GM23338 (cell line): Measurements from ENCODE around the gene ADAMTS13. TPM values are rescaled to one million over a fixed set of nuclear protein-coding genes. Genes with fewer than 3 reads are reported as not detected.

Experiments used
- ATAC-seq: fragments of 200-7000 bp; cut with Tn5 transposase; 3 replicates; pipeline ENCODE4 v1.9.1; 2020
- DNase-seq: peaks from one replicate; pipeline ENCODE4 v3.0.0-alpha.2; 2015; ENCODE audit warnings: low spot score
- H2AFZ ChIP-seq: fragments of 200-600 bp; sonication (generic); 2 replicates; pipeline ENCODE4 v1.8.0; 2016; ENCODE audit warnings: antibody characterized with exemption, mild to moderate bottlenecking, moderate library complexity
- H3F3A ChIP-seq: fragments of 200-600 bp; sonication (generic); replicated peaks from 2 replicates; pipeline ENCODE4 v1.8.0; 2017; ENCODE audit warnings: antibody characterized with exemption, mixed run types, low read depth
- H3K27ac ChIP-seq: fragments of 200-600 bp; sonication (generic); 2 replicates; pipeline ENCODE4 v1.6.1; 2016; ENCODE audit warnings: low read depth
- H3K27me3 ChIP-seq: fragments of 200-600 bp; sonication (generic); 2 replicates; pipeline ENCODE4 v1.8.0; 2016; ENCODE audit warnings: mild to moderate bottlenecking, mixed run types, moderate library complexity; ENCODE audit not compliant: insufficient read depth
- H3K36me3 ChIP-seq: fragments of 200-600 bp; sonication (generic); 2 replicates; pipeline ENCODE4 v1.8.0; 2016; ENCODE audit warnings: mild to moderate bottlenecking; ENCODE audit not compliant: insufficient read depth
- H3K4me1 ChIP-seq: fragments of 200-600 bp; sonication (generic); 2 replicates; pipeline ENCODE4 v1.8.0; 2016; ENCODE audit warnings: mild to moderate bottlenecking, moderate library complexity; ENCODE audit not compliant: insufficient read depth
- H3K4me2 ChIP-seq: fragments of 200-600 bp; sonication (generic); 2 replicates; pipeline ENCODE4 v1.7.1; 2017; ENCODE audit warnings: mixed run types
- H3K4me3 ChIP-seq: fragments of 200-600 bp; sonication (generic); 2 replicates; pipeline ENCODE4 v1.6.1; 2016; ENCODE audit warnings: mixed run types
- H3K79me2 ChIP-seq: fragments of 200-600 bp; sonication (generic); replicated peaks from 2 replicates; pipeline ENCODE4 v1.8.0; 2017; ENCODE audit warnings: mild to moderate bottlenecking; ENCODE audit not compliant: insufficient read depth
- H3K9me2 ChIP-seq: fragments of 200-600 bp; sonication (generic); 2 replicates; pipeline ENCODE4 v1.8.0; 2017; ENCODE audit not compliant: insufficient read depth
- H4K20me1 ChIP-seq: fragments of 200-600 bp; sonication (generic); replicated peaks from 2 replicates; pipeline ENCODE4 v1.8.0; 2017; ENCODE audit warnings: mild to moderate bottlenecking; ENCODE audit not compliant: insufficient read depth
- H3K27ac Mint-ChIP-seq: 2 replicates; pipeline ENCODE4 v1.8.0; 2020; ENCODE audit warnings: inconsistent platforms, mild to moderate bottlenecking, moderate library complexity, mixed read lengths
- H3K27me3 Mint-ChIP-seq: 3 replicates; pipeline ENCODE4 v1.8.0; 2022; ENCODE audit warnings: low read depth, mild to moderate bottlenecking, moderate library complexity, mixed read lengths, inconsistent platforms; ENCODE audit not compliant: insufficient read depth, poor library complexity
- H3K36me3 Mint-ChIP-seq: 3 replicates; pipeline ENCODE4 v1.8.0; 2021; ENCODE audit warnings: low read depth, mild to moderate bottlenecking, inconsistent platforms, moderate library complexity, mixed read lengths
- H3K4me1 Mint-ChIP-seq: 3 replicates; pipeline ENCODE4 v1.8.0; 2020; ENCODE audit warnings: mild to moderate bottlenecking, inconsistent platforms, mixed read lengths
- H3K4me3 Mint-ChIP-seq: 3 replicates; pipeline ENCODE4 v1.8.0; 2021; ENCODE audit warnings: moderate library complexity, mild to moderate bottlenecking, inconsistent platforms, mixed read lengths
- H3K9me3 Mint-ChIP-seq: 3 replicates; pipeline ENCODE4 v1.8.0; 2020; ENCODE audit warnings: moderate library complexity, mild to moderate bottlenecking, inconsistent platforms, mixed read lengths
- JUNB ChIP-seq: IDR thresholded peaks from one replicate; pipeline ENCODE4 v1.6.1; 2016; ENCODE audit warnings: antibody characterized with exemption; ENCODE audit not compliant: unreplicated experiment
- POLR2AphosphoS5 ChIP-seq: IDR thresholded peaks from 2 replicates; pipeline ENCODE4 v1.6.1; 2016; ENCODE audit warnings: antibody characterized with exemption, low read depth
- ZNF114 ChIP-seq: fragments of 250-450 bp; sonication (Bioruptor Pico); IDR thresholded peaks from 2 replicates; pipeline ENCODE4 v1.5.0; 2020; ENCODE audit warnings: mild to moderate bottlenecking, moderate library complexity
- ZNF331 ChIP-seq: fragments of 250-450 bp; sonication (Bioruptor Pico); IDR thresholded peaks from 2 replicates; pipeline ENCODE4 v1.5.0; 2020; ENCODE audit warnings: low read depth, mild to moderate bottlenecking, moderate library complexity
- polyA plus RNA-seq: library from polyadenylated mRNA; unstranded; fragments of >200 nt; fragmentation: Nextera tagmentation; extraction: Ambion mirVana; gene quantifications from 2 replicates; pipeline ENCODE4 v1.2.1, GENCODE V29; 2016
- total RNA-seq: library from RNA; depleted of rRNA; stranded (reverse); fragments of >200 nt; shearing (Covaris generic); gene quantifications from 2 replicates; pipeline ENCODE4 v1.2.3, GENCODE V29; 2014
- TF ChIP-seq, protein P1 (sequence below), 2 experiments: fragments of 200-600 bp in 1 of 2; sonication (generic) in 1 of 2; conservative IDR thresholded peaks; 2 replicates each; pipeline versions ENCODE4 v1.5.1 to v1.6.1; 2016 to 2017; ENCODE audit warnings: antibody characterized with exemption in 2 of 2, low read depth in 2 of 2, mild to moderate bottlenecking in 2 of 2, moderate library complexity in 1 of 2
- TF ChIP-seq, protein P2 (sequence below): fragments of 250-450 bp; sonication (Bioruptor Pico); IDR thresholded peaks from 2 replicates; pipeline ENCODE4 v1.5.0; 2020; ENCODE audit warnings: mild to moderate bottlenecking, moderate library complexity
- TF ChIP-seq, protein P3 (sequence below): IDR thresholded peaks from one replicate; pipeline ENCODE4 v1.6.1; 2018; ENCODE audit warnings: antibody characterized with exemption; ENCODE audit not compliant: unreplicated experiment
- TF ChIP-seq, protein P4 (sequence below): IDR thresholded peaks from 2 replicates; pipeline ENCODE4 v1.6.1; 2016; ENCODE audit warnings: antibody characterized with exemption

Gene ADAMTS13
- total and polyA plus RNA-seq, 2 experiments from 2014 or later = 6.0 TPM

DNA sequence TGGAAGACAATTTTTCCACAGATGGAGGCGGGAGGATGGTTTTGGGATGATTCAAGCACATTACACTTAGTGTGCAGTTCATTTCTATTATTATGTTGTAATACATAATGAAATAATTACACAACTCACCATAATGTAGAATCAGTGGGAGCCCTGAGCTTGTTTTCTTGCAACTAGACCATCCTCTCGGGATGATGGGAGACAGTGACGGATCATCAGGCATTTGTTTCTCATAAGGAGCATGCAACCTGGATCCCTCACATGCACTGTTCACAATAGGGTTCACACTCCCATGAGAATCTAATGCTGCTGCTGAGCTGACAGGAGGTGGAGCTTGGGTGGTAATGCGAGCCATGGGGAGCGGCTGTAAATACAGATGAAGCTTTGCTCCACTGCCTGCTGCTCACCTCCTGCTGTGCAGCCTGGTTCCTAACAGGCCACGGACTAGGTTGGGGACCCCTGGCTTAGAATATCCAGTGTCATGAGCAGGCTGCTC lies 44.4 kb upstream of the ADAMTS13 start (continued):
- TF ChIP-seq, protein P1, sequence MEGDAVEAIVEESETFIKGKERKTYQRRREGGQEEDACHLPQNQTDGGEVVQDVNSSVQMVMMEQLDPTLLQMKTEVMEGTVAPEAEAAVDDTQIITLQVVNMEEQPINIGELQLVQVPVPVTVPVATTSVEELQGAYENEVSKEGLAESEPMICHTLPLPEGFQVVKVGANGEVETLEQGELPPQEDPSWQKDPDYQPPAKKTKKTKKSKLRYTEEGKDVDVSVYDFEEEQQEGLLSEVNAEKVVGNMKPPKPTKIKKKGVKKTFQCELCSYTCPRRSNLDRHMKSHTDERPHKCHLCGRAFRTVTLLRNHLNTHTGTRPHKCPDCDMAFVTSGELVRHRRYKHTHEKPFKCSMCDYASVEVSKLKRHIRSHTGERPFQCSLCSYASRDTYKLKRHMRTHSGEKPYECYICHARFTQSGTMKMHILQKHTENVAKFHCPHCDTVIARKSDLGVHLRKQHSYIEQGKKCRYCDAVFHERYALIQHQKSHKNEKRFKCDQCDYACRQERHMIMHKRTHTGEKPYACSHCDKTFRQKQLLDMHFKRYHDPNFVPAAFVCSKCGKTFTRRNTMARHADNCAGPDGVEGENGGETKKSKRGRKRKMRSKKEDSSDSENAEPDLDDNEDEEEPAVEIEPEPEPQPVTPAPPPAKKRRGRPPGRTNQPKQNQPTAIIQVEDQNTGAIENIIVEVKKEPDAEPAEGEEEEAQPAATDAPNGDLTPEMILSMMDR (conservative IDR thresholded peaks at IDR 0.05; ENCODE audit: low read depth in 2 of 2) = no peak

DNA sequence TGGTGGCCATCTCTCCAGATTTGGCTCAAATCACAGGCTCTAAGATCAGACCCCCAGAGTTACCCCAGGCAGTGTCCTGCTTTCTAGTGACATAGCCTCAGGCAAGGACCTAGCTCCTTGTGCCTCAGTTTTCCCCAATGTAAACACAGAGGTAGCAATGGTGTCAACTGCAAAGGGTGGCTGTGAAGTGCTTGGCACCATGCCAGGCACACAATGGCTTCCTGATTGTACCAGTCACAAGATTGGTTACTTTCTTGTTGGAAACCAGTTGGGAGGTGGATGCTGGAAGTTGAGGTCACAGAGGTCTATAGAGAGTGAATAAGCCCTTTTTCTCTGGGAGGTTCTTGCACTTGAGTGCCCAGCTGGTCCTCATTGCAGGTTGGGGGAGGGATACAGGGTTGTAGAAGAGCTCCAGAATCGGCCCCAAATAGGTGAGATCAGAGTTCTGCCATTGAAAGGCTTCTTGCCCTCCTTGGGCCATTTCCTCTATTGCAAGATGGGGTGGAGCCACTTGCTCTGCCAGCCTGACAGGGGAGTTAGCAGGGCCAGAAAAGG lies 43.7 kb upstream of the ADAMTS13 start:
- Histone ChIP-seq H3K9me2 (peaks cover 11% of the 10 kb centered on the region; the same call in 1 of the 2 replicates), H3K27ac (no peak overlapping the region), H3K27me3 (peaks cover 13% of the 10 kb centered on the region), H4K20me1 (peaks cover 16% of the 10 kb centered on the region), H3K79me2 (peaks cover 21% of the 10 kb centered on the region), H2AFZ (no peak overlapping the region), H3K4me2 (no peak overlapping the region), H3K4me1 (peaks cover 10% of the 10 kb centered on the region; the same call in 1 of the 2 replicates), H3F3A (no peaks in the 10 kb centered on the region), H3K4me3 (no peak overlapping the region), H3K36me3 (no peaks in the 10 kb centered on the region)
- Mint-ChIP-seq H3K9me3 (peaks cover 14% of the 10 kb centered on the region; the same call in 2 of the 3 replicates), H3K36me3 (peaks cover 7% of the 10 kb centered on the region; the same call in 1 of the 3 replicates), H3K27me3 (peaks cover 29% of the 10 kb centered on the region), H3K4me1 (peaks cover 7% of the 10 kb centered on the region; the same call in 2 of the 3 replicates), H3K27ac (no peak overlapping the region), H3K4me3 (no peak overlapping the region)
- no peak for TF ChIP-seq ZNF114 (CRISPR knock-in tag)
- no peak for TF ChIP-seq POLR2AphosphoS5
- TF ChIP-seq, protein P2, sequence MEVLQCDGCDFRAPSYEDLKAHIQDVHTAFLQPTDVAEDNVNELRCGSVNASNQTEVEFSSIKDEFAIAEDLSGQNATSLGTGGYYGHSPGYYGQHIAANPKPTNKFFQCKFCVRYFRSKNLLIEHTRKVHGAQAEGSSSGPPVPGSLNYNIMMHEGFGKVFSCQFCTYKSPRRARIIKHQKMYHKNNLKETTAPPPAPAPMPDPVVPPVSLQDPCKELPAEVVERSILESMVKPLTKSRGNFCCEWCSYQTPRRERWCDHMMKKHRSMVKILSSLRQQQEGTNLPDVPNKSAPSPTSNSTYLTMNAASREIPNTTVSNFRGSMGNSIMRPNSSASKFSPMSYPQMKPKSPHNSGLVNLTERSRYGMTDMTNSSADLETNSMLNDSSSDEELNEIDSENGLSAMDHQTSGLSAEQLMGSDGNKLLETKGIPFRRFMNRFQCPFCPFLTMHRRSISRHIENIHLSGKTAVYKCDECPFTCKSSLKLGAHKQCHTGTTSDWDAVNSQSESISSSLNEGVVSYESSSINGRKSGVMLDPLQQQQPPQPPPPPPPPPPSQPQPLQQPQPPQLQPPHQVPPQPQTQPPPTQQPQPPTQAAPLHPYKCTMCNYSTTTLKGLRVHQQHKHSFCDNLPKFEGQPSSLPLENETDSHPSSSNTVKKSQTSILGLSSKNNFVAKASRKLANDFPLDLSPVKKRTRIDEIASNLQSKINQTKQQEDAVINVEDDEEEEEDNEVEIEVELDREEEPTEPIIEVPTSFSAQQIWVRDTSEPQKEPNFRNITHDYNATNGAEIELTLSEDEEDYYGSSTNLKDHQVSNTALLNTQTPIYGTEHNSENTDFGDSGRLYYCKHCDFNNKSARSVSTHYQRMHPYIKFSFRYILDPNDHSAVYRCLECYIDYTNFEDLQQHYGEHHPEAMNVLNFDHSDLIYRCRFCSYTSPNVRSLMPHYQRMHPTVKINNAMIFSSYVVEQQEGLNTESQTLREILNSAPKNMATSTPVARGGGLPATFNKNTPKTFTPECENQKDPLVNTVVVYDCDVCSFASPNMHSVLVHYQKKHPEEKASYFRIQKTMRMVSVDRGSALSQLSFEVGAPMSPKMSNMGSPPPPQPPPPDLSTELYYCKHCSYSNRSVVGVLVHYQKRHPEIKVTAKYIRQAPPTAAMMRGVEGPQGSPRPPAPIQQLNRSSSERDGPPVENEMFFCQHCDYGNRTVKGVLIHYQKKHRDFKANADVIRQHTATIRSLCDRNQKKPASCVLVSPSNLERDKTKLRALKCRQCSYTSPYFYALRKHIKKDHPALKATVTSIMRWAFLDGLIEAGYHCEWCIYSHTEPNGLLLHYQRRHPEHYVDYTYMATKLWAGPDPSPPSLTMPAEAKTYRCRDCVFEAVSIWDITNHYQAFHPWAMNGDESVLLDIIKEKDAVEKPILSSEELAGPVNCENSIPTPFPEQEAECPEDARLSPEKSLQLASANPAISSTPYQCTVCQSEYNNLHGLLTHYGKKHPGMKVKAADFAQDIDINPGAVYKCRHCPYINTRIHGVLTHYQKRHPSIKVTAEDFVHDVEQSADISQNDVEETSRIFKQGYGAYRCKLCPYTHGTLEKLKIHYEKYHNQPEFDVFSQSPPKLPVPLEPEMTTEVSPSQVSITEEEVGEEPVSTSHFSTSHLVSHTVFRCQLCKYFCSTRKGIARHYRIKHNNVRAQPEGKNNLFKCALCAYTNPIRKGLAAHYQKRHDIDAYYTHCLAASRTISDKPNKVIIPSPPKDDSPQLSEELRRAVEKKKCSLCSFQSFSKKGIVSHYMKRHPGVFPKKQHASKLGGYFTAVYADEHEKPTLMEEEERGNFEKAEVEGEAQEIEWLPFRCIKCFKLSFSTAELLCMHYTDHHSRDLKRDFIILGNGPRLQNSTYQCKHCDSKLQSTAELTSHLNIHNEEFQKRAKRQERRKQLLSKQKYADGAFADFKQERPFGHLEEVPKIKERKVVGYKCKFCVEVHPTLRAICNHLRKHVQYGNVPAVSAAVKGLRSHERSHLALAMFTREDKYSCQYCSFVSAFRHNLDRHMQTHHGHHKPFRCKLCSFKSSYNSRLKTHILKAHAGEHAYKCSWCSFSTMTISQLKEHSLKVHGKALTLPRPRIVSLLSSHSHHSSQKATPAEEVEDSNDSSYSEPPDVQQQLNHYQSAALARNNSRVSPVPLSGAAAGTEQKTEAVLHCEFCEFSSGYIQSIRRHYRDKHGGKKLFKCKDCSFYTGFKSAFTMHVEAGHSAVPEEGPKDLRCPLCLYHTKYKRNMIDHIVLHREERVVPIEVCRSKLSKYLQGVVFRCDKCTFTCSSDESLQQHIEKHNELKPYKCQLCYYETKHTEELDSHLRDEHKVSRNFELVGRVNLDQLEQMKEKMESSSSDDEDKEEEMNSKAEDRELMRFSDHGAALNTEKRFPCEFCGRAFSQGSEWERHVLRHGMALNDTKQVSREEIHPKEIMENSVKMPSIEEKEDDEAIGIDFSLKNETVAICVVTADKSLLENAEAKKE = no peak
- no peak for TF ChIP-seq ZNF331
- TF ChIP-seq, protein P3, sequence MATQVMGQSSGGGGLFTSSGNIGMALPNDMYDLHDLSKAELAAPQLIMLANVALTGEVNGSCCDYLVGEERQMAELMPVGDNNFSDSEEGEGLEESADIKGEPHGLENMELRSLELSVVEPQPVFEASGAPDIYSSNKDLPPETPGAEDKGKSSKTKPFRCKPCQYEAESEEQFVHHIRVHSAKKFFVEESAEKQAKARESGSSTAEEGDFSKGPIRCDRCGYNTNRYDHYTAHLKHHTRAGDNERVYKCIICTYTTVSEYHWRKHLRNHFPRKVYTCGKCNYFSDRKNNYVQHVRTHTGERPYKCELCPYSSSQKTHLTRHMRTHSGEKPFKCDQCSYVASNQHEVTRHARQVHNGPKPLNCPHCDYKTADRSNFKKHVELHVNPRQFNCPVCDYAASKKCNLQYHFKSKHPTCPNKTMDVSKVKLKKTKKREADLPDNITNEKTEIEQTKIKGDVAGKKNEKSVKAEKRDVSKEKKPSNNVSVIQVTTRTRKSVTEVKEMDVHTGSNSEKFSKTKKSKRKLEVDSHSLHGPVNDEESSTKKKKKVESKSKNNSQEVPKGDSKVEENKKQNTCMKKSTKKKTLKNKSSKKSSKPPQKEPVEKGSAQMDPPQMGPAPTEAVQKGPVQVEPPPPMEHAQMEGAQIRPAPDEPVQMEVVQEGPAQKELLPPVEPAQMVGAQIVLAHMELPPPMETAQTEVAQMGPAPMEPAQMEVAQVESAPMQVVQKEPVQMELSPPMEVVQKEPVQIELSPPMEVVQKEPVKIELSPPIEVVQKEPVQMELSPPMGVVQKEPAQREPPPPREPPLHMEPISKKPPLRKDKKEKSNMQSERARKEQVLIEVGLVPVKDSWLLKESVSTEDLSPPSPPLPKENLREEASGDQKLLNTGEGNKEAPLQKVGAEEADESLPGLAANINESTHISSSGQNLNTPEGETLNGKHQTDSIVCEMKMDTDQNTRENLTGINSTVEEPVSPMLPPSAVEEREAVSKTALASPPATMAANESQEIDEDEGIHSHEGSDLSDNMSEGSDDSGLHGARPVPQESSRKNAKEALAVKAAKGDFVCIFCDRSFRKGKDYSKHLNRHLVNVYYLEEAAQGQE = no peak
- TF ChIP-seq JUNB = no peak
- TF ChIP-seq, protein P1 (conservative IDR thresholded peaks at IDR 0.05; ENCODE audit: low read depth in 2 of 2) = no peak
- TF ChIP-seq, protein P4, sequence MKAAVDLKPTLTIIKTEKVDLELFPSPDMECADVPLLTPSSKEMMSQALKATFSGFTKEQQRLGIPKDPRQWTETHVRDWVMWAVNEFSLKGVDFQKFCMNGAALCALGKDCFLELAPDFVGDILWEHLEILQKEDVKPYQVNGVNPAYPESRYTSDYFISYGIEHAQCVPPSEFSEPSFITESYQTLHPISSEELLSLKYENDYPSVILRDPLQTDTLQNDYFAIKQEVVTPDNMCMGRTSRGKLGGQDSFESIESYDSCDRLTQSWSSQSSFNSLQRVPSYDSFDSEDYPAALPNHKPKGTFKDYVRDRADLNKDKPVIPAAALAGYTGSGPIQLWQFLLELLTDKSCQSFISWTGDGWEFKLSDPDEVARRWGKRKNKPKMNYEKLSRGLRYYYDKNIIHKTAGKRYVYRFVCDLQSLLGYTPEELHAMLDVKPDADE = no peak
- ATAC-seq (no peak), DNase-seq (no peak)
